GM21723 (cell line): ENCODE data around the gene ADARB1.

Source experiments
- ATAC-seq: cut with Tn5 transposase; IDR thresholded peaks from one replicate; pipeline ENCODE4 v1.9.1; 2021; ENCODE audit warnings: mild to moderate bottlenecking, moderate library complexity; ENCODE audit not compliant: unreplicated experiment

Gene ADARB1

DNA sequence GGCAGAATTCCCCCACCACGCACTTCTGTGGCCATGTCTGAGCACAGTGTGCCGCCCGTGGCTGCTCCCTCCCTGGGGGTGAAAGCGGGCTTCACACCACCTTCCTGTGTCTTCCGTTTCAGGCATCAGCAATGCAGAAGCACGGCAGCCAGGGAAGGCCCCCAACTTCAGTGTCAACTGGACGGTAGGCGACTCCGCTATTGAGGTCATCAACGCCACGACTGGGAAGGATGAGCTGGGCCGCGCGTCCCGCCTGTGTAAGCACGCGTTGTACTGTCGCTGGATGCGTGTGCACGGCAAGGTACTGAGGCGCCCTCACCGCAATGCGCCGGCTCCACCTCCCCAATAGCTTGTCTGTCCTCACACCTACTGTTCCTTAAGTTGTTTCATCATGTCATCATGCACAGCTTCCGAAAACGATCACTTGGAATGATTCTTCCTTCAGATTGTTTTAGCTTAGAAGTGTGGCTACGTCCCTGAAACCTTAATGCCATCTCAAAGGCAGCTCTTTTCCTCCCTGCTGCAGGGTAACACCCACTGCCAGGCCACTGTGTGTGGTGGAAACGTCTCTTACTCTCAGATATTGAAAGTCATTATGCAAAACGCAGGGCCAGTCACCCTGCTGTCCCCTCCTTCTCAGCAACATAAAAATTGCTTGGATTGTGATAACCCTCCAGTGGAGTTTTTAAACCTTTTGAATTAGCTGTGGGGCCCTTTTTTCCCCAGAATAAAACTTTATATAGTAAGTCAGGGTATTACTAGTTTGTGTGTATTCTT is 146.5 kb downstream of the ADARB1 start:
- ATAC-seq: no peak

DNA sequence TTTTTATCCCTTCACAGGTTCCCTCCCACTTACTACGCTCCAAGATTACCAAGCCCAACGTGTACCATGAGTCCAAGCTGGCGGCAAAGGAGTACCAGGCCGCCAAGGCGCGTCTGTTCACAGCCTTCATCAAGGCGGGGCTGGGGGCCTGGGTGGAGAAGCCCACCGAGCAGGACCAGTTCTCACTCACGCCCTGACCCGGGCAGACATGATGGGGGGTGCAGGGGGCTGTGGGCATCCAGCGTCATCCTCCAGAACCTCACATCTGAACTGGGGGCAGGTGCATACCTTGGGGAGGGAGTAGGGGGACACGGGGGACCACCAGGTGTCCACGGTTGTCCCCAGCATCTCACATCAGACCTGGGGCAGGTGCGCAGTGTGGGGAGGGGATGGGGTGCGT is 147.6 kb downstream of the ADARB1 start:
- no peak for ATAC-seq

GRCh38 chr21:45223236-45224185 is 149.1 kb downstream of the ADARB1 start:
- ATAC-seq: no peak

DNA sequence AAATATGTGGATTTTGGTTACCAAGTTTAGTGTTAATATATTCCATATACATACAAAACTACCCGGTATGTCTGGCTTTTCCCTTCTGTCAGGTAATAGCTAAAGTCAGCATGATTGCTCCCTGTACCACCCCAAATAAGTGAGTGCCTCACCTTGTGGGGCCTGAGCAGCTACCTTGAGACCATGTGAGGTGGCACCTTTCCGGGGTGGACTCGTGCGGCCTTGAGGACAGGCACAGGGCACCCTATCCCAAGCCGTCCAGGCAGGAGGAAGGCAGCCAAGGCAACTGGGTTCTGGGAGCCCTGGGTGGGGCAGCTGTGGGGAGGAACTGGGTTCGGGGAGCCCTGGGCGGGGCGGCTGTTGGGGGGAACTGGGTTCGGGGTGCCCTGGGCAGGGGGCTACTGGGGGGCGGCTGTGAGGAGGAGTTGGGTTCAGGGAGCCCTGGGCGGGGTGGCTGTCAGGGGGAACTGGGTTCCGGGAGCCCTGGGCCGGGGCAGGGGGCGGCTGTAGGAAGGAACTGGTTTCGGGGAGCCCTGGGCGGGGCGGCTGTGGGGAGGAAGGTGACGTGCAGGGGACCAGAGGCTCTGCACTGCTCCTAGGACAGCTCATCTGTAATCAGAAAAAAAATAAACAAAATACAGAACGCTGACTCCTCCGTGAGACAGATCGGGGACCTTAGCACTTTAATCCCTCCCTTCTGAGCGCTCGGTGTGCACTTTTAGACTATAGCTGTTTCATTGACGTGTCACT is 150.0 kb downstream of the ADARB1 start:
- ATAC-seq: no peak

DNA sequence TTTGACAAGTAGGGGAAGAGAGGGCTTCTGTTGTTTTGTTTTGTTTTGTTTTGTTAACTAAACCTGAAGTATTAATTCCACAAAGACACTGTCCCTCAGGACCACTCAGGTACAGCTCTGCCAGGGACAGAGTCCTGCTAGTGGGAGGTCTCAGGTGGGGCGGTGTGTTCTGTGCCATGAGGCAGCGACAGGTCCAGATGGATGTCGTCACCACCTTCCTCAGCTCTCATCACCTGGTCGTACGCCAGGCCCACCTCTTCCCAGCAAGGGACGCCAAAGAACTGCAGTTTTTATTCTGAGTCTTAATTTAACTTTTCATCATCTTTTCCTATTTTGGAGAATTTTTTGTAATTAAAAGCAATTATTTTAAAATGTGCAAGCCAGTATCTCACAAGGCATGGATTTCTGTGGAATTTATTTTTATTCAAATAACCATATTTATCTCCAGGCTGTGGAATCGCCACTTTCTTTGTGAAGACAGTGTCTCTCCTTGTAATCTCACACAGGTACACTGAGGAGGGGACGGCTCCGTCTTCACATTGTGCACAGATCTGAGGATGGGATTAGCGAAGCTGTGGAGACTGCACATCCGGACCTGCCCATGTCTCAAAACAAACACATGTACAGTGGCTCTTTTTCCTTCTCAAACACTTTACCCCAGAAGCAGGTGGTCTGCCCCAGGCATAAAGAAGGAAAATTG is 150.8 kb downstream of the ADARB1 start:
- ATAC-seq: no peak

DNA sequence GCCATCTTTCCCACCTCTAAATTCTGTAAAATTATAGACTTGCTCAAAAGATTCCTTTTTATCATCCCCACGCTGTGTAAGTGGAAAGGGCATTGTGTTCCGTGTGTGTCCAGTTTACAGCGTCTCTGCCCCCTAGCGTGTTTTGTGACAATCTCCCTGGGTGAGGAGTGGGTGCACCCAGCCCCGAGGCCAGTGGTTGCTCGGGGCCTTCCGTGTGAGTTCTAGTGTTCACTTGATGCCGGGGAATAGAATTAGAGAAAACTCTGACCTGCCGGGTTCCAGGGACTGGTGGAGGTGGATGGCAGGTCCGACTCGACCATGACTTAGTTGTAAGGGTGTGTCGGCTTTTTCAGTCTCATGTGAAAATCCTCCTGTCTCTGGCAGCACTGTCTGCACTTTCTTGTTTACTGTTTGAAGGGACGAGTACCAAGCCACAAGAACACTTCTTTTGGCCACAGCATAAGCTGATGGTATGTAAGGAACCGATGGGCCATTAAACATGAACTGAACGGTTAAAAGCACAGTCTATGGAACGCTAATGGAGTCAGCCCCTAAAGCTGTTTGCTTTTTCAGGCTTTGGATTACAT is 151.5 kb downstream of the ADARB1 start:
- ATAC-seq: no peak

GRCh38 chr21:45226540-45227326 is 152.4 kb downstream of the ADARB1 start:
- no peak for ATAC-seq

GRCh38 chr21:45227735-45228134 is 153.4 kb downstream of the ADARB1 start:
- ATAC-seq: no peak

DNA sequence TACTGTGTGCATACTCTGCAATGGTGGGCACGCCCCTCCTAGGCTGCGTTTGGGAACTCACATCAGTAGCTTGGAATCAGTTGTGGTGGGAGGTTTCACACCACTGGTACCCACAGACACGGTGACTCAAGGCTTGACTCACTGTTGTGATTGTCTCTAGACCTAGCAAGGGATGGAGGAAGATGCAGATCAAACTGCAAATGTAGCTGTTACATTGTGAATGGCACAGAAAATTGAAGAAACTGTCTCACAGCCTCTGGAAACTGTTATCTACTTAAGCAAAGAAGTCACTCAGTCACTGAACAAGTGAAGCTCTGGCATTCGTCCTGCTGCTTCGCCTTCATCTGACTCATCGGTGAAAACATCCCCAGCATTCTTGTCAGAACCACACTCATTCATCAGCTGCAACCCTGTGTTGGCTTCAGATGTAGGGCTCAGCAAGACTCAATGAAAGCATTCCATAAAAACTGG is 153.8 kb downstream of the ADARB1 start:
- no peak for ATAC-seq

- no peak for ATAC-seq
These were observed 154.4 kb downstream of the ADARB1 start for GRCh38 chr21:45228656-45229240.

DNA sequence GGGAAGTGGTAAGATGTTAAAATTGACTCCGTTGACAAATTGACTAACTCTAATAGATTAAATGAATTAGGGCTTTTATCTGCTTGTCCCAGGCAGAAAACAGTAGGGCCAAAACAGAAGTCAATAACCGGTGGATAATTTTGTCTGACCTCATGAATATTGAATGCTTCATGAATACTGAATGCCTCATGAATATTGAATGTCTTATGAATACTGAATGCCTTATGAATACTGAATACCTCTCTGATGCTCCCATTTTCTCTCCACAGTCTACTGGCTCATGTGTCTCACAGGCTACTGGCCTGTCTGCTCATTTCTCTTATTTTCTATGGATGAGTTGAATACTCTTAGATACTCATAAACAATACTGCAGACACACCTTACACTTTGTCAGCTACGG is 157.3 kb downstream of the ADARB1 start:
- ATAC-seq: no peak

- ATAC-seq: no peak
These were observed 159.7 kb downstream of the ADARB1 start for GRCh38 chr21:45234127-45234526.

DNA sequence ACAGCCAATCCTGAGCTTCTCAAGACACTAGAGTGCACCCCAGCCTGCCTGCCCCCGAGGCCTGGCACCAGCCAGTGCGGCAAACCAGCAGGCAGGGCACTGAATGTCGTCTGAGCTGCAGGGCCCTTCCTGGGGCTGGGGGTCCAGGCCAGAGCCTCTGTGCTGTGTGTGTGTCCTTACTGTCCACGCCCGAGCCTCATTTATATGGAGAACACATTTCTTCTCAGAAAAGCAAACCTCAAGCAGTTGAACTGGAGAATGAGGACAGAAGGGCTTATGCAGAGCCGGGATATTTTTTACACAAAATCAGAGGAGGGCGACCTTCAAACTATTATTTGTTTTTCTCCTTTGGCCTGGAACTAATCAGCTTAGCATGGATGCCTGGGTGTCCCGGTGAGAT is 160.6 kb downstream of the ADARB1 start:
- no peak for ATAC-seq

DNA sequence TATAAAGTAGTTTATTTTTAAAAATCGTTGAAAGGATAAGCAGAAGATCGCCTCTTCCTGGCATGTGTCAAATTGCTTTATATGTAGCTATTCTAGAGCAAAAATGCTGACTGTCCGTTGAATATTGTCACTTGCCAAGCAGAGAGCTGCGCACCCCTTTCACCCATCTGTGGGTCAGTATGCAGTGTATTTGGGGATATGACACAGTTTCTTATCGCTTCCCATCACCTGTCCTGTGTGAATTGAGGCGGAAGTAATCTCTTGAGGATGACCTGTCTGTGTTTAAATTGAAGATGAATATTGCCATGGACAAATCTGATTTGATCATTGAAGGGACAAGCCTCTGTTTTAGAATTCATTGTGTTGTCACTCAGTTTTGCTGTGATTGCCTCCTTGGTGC is 161.1 kb downstream of the ADARB1 start:
- ATAC-seq: no peak

DNA sequence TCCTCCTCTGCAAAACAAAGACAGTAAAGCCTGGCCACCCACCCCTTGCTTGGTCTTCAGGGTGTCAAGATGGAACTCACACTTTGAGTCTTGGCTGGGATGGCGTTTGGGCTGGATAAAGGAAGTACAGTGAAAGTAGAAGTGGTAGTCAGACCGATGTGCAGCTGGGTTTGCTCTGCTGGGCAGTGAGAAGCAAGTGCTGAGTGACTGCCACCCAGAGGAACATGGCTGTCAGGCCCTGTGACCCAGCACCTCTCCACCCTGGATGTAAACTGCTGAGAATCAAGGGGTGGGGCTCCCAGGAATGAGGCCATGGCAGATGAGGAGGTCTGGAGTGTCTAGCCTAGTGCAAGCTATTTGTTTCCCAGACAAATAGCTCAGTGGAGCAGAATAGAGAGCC is 162.1 kb downstream of the ADARB1 start:
- ATAC-seq: no peak

DNA sequence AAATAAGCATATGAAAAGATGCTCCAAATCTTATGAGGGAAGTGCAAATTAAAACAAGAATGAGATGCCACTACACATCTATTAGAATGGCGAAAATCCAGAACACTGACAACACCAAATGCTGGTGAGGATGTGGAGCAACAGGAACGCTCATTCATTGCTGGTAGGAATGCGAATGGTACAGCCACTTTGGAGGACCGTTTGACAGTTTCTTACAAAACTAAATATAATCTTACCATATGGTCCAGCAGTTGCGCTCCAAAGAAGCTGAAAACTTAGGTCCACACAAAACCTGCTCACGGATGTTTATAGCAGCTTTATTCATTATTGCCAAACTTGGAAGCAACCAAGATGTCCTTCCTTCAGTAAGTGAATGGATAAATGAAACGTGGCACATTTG is 163.0 kb downstream of the ADARB1 start:
- ATAC-seq: no peak

GRCh38 chr21:45241357-45241756 is 167.0 kb downstream of the ADARB1 start:
- ATAC-seq: no peak

DNA sequence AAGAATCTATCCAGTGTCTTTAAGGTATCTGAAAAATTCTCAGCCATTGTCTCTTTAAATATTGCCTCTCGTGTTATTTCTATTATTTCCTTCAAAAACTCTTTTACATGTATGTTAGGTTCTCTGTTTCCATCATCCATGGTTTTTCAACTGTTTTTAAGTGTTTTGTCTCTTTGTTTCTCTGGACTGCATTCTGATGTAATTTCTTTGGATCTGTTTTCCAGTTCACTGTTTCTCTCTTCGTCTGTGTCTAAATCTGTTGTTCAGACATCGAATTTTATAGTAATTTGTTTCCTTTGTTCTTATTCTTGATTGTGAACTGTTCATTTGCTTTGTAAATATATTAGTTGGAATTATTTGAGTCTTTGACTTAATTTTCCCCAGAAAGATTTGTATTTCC is 169.2 kb downstream of the ADARB1 start:
- no peak for ATAC-seq

GRCh38 chr21:45244799-45245340 is 170.5 kb downstream of the ADARB1 start:
- no peak for ATAC-seq
